H9 (cell line): ENCODE measurements around the gene CSTPP1. TPM values are rescaled to one million over a fixed set of nuclear protein-coding genes. Genes with fewer than 3 reads are reported as not detected.

Experiments used
- DNase-seq: peaks from one replicate; pipeline ENCODE4 v3.0.0-alpha.2; 2017
- H2AFZ ChIP-seq: one replicate; pipeline ENCODE4 v1.6.1; 2013; ENCODE audit warnings: mild to moderate bottlenecking, low read length, control low read depth, moderate library complexity
- H2AK5ac ChIP-seq: 2 replicates; pipeline ENCODE4 v1.6.1; 2013; ENCODE audit warnings: low read length, control low read depth, mixed read lengths; ENCODE audit not compliant: insufficient read length
- H2BK120ac ChIP-seq: one replicate; pipeline ENCODE4 v1.6.1; 2013; ENCODE audit warnings: low read depth, mild to moderate bottlenecking, low read length, control low read depth, inconsistent platforms; ENCODE audit not compliant: poor library complexity, severe bottlenecking
- H2BK12ac ChIP-seq: 2 replicates; pipeline ENCODE4 v1.6.1; 2013; ENCODE audit warnings: low read length, control low read depth, mixed read lengths, low read depth; ENCODE audit not compliant: insufficient read length
- H2BK15ac ChIP-seq: 2 replicates; pipeline ENCODE4 v1.6.1; 2013; ENCODE audit warnings: low read depth, low read length, control low read depth
- H2BK20ac ChIP-seq: one replicate; pipeline ENCODE4 v1.6.1; 2013; ENCODE audit warnings: low read depth, mild to moderate bottlenecking, low read length, control low read depth, inconsistent platforms; ENCODE audit not compliant: poor library complexity, severe bottlenecking
- H2BK5ac ChIP-seq: 2 replicates; pipeline ENCODE4 v1.6.1; 2013; ENCODE audit warnings: low read length, control low read depth, mixed read lengths; ENCODE audit not compliant: insufficient read length
- H3K14ac ChIP-seq: 2 replicates; pipeline ENCODE4 v1.6.1; 2013; ENCODE audit warnings: low read length, control low read depth; ENCODE audit not compliant: insufficient read depth
- H3K18ac ChIP-seq: 2 replicates; pipeline ENCODE4 v1.6.1; 2013; ENCODE audit warnings: low read depth, mild to moderate bottlenecking, mixed read lengths, low read length, control low read depth; ENCODE audit not compliant: insufficient read length
- H3K23ac ChIP-seq: 2 replicates; pipeline ENCODE4 v1.6.1; 2013; ENCODE audit warnings: low read length, control low read depth, mixed read lengths, low read depth; ENCODE audit not compliant: insufficient read length
- H3K23me2 ChIP-seq: 2 replicates; pipeline ENCODE4 v1.6.1; 2013; ENCODE audit warnings: low read depth, mild to moderate bottlenecking, mixed read lengths, low read length, control low read depth; ENCODE audit not compliant: insufficient read length, poor library complexity, severe bottlenecking
- H3K27ac ChIP-seq: 2 replicates; pipeline ENCODE4 v1.5.1; 2013; ENCODE audit warnings: low read length, control low read depth, mixed read lengths, low read depth; ENCODE audit not compliant: insufficient read length
- H3K27me3 ChIP-seq: 2 replicates; pipeline ENCODE4 v1.6.1; 2013; ENCODE audit warnings: low read length, control low read depth, inconsistent platforms; ENCODE audit not compliant: insufficient read depth
- H3K4ac ChIP-seq: 2 replicates; pipeline ENCODE4 v1.6.1; 2013; ENCODE audit warnings: low read depth, mild to moderate bottlenecking, control low read depth, inconsistent platforms, low read length, moderate library complexity
- H3K4me1 ChIP-seq: 2 replicates; pipeline ENCODE4 v1.6.1; 2013; ENCODE audit warnings: low read length, control low read depth, inconsistent platforms; ENCODE audit not compliant: insufficient read depth
- H3K4me2 ChIP-seq: 2 replicates; pipeline ENCODE4 v1.6.1; 2013; ENCODE audit warnings: low read length, control low read depth, mixed read lengths; ENCODE audit not compliant: insufficient read length, insufficient read depth
- H3K56ac ChIP-seq: 2 replicates; pipeline ENCODE4 v1.6.1; 2013; ENCODE audit warnings: low read depth, mild to moderate bottlenecking, mixed read lengths, low read length, control low read depth; ENCODE audit not compliant: insufficient read length
- H3K79me1 ChIP-seq: 2 replicates; pipeline ENCODE4 v1.6.1; 2013; ENCODE audit warnings: low read depth, mild to moderate bottlenecking, moderate library complexity, low read length, control low read depth, inconsistent platforms; ENCODE audit not compliant: insufficient read depth, poor library complexity, severe bottlenecking
- H3K79me2 ChIP-seq: 2 replicates; pipeline ENCODE4 v1.6.1; 2013; ENCODE audit warnings: low read length, control low read depth, inconsistent platforms; ENCODE audit not compliant: insufficient read depth
- H3K9ac ChIP-seq: 2 replicates; pipeline ENCODE4 v1.6.1; 2013; ENCODE audit warnings: low read length, control low read depth, mixed read lengths; ENCODE audit not compliant: insufficient read length; ENCODE audit errors: extremely low read depth
- H3K9me3 ChIP-seq: one replicate; pipeline ENCODE4 v1.6.1; 2013; ENCODE audit warnings: low read depth, low read length, inconsistent platforms; ENCODE audit not compliant: control insufficient read depth
- H3T11ph ChIP-seq: one replicate; pipeline ENCODE4 v1.6.1; 2013; ENCODE audit warnings: mild to moderate bottlenecking, low read length, control low read depth, inconsistent platforms
- H4K20me1 ChIP-seq: one replicate; pipeline ENCODE4 v1.6.1; 2013; ENCODE audit not compliant: control insufficient read depth, insufficient read length, insufficient read depth
- H4K5ac ChIP-seq: 2 replicates; pipeline ENCODE4 v1.6.1; 2013; ENCODE audit warnings: low read depth, mild to moderate bottlenecking, mixed read lengths, low read length, control low read depth; ENCODE audit not compliant: insufficient read length
- H4K8ac ChIP-seq: replicated peaks from 2 replicates; pipeline ENCODE4 v1.6.1; 2013; ENCODE audit warnings: low read length, control low read depth, mixed read lengths, low read depth; ENCODE audit not compliant: insufficient read length
- H4K91ac ChIP-seq: 2 replicates; pipeline ENCODE4 v1.6.1; 2013; ENCODE audit warnings: low read depth, mild to moderate bottlenecking, moderate library complexity, mixed read lengths, low read length, control low read depth; ENCODE audit not compliant: insufficient read length
- H3K27ac Mint-ChIP-seq, 3 experiments: 2 replicates in 2 of 3; 3 replicates in 1 of 3; pipeline ENCODE4 v1.8.0; 2020 to 2021; ENCODE audit warnings: mixed read lengths in 3 of 3, mild to moderate bottlenecking in 1 of 3, moderate library complexity in 1 of 3
- H3K27me3 Mint-ChIP-seq: 2 replicates; pipeline ENCODE4 v1.8.0; 2021; ENCODE audit warnings: low read depth, mild to moderate bottlenecking, moderate library complexity, mixed read lengths
- H3K36me3 Mint-ChIP-seq, 3 experiments: 2 replicates in 2 of 3; 3 replicates in 1 of 3; pipeline ENCODE4 v1.8.0; 2020 to 2021; ENCODE audit warnings: low read depth in 3 of 3, mixed read lengths in 3 of 3; ENCODE audit not compliant: insufficient read depth in 1 of 3
- H3K4me1 Mint-ChIP-seq, 2 experiments: 2 replicates each; pipeline ENCODE4 v1.8.0; 2020; ENCODE audit warnings: mixed read lengths in 2 of 2
- H3K4me3 Mint-ChIP-seq, 2 experiments: 2 replicates in 1 of 2; 3 replicates in 1 of 2; pipeline ENCODE4 v1.8.0; 2020 to 2021; ENCODE audit warnings: mild to moderate bottlenecking in 2 of 2, mixed read lengths in 2 of 2, moderate library complexity in 1 of 2
- H3K9me3 Mint-ChIP-seq, 2 experiments: 2 replicates in 1 of 2; 3 replicates in 1 of 2; pipeline ENCODE4 v1.8.0; 2020; ENCODE audit warnings: mild to moderate bottlenecking in 2 of 2, mixed read lengths in 2 of 2, moderate library complexity in 1 of 2
- CTCF ChIP-seq: fragments of 200-600 bp; sonication (generic); conservative IDR thresholded peaks from 3 replicates; pipeline ENCODE4 v1.8.0; 2021; ENCODE audit warnings: antibody characterized with exemption, mild to moderate bottlenecking
- WGBS: extraction: QIAGEN DNeasy Blood & Tissue Kit; methylation state at CpG from one replicate; pipeline ENCODE4 v1.1.7; 2013; ENCODE audit warnings: missing lambda C conversion rate, low lambda C conversion rate, mixed read lengths; ENCODE audit not compliant: insufficient read length; ENCODE audit errors: extremely low coverage; 5-methylcytosine and 5-hydroxymethylcytosine counted together
- total RNA-seq: library from RNA; stranded (reverse); gene quantifications from 2 replicates; pipeline ENCODE4 v1.2.1, GENCODE V29; 2021

CSTPP1 gene
- total RNA-seq, 1 experiment from 2014 or later = 21.2 TPM

- Histone ChIP-seq H3K14ac (no peak overlapping the region), H4K91ac (no peak overlapping the region), H3K27me3 (no peaks in the 10 kb centered on the region), H3K79me2 (no peaks in the 10 kb centered on the region), H3K79me1 (no peaks in the 10 kb centered on the region), H2AFZ (no peak overlapping the region), H4K8ac (no peak overlapping the region), H3K9me3 (no peaks in the 10 kb centered on the region), H3T11ph (no peak overlapping the region), H4K20me1 (no peaks in the 10 kb centered on the region), H2AK5ac (no peak overlapping the region), H3K4me2 (no peak overlapping the region), H2BK12ac (no peak overlapping the region), H3K27ac (no peak overlapping the region), H4K5ac (no peak overlapping the region), H3K4me1 (no peaks in the 10 kb centered on the region), H3K23me2 (no peaks in the 10 kb centered on the region), H2BK20ac (no peak overlapping the region), H2BK15ac (no peak overlapping the region), H2BK5ac (no peak overlapping the region), H3K23ac (no peak overlapping the region), H2BK120ac (no peak overlapping the region), H3K56ac (no peak overlapping the region), H3K9ac (no peak overlapping the region), H3K18ac (no peak overlapping the region), H3K4ac (no peak overlapping the region)
- WGBS = no CpG with 5 or more reads among the region's 2 CpGs
- no peak overlapping the region for H3K4me3 Mint-ChIP-seq
- no peak for TF ChIP-seq CTCF
- no peak overlapping the region for H3K27ac Mint-ChIP-seq
- H3K27me3 Mint-ChIP-seq = no peaks in the 10 kb centered on the region
- DNase-seq = no peak
- no peaks in the 10 kb centered on the region for H3K9me3 Mint-ChIP-seq
- peaks cover 2 to 11% (median 8%) of the 10 kb centered on the region in 3 experiments; a peak in 6 of 7 replicates for H3K36me3 Mint-ChIP-seq
- H3K4me1 Mint-ChIP-seq = peaks cover 2 to 13% of the 10 kb centered on the region in 2 experiments
Measured at GRCh38 chr11:47137476-47137875, 200.9 kb downstream of the CSTPP1 start.
